ENCODE results near the gene ZNF862. TPM values are rescaled to one million over a fixed set of nuclear protein-coding genes. Genes with fewer than 3 reads are reported as not detected.
A peak's percentile ranks its signal among the peaks of the same experiment; 100 is the strongest.

ZNF862 gene
- total and polyA plus RNA-seq, 10 of the 15 experiments (the other 5 are each of a cell fraction or from before 2014, with no cell fraction given) = 0.49 to 7.7 (median 3.5) TPM

GRCh38 chr7:149838224-149838991 lies at the start of gene ZNF862 (continued):
- TF ChIP-seq RFX5 (IDR thresholded peaks at IDR 0.05; ENCODE audit: low read depth, low read length) (peak; percentile 88; the same call in 1 of the 2 replicates), NFYB (IDR thresholded peaks at IDR 0.05; ENCODE audit: insufficient read depth, low read depth, low read length) (peak; percentile 4; the same call in 1 of the 2 replicates), PAX5 (IDR thresholded peaks at IDR 0.05; ENCODE audit: borderline replicate concordance, low read depth, low read length) (peak; percentile 93), MTA2 (IDR thresholded peaks at IDR 0.05; ENCODE audit: low read depth) (no peak), EZH2 (IDR thresholded peaks at IDR 0.05; ENCODE audit: borderline replicate concordance, control insufficient read depth, low read depth, low read length) (no peak), CHD4 (IDR thresholded peaks at IDR 0.05) (no peak), ZNF207 (IDR thresholded peaks at IDR 0.05; ENCODE audit: borderline replicate concordance) (peak; percentile 73; the same call in 1 of the 2 replicates), RAD21 (IDR thresholded peaks at IDR 0.05; ENCODE audit: insufficient read depth, low read depth, low read length) (no peak), REST (IDR thresholded peaks at IDR 0.05; ENCODE audit: low read depth, low read length) (no peak), MEF2A (IDR thresholded peaks at IDR 0.05; ENCODE audit: insufficient read depth, low read depth, low read length) (no peak), RUNX3 (IDR thresholded peaks at IDR 0.05; ENCODE audit: low read length) (no peak), CHD2 (IDR thresholded peaks at IDR 0.05; ENCODE audit: borderline replicate concordance, low read depth, low read length) (peak; percentile 80), TCF3 (IDR thresholded peaks at IDR 0.05; ENCODE audit: borderline replicate concordance, insufficient read depth, low read depth, low read length) (0 out of 2 replicates have a peak, but pooled peaks have one; percentile 36), SMARCA5 (IDR thresholded peaks at IDR 0.05) (no peak), NFYA (IDR thresholded peaks at IDR 0.05; ENCODE audit: borderline replicate concordance, low read depth, low read length) (no peak), LARP7 (IDR thresholded peaks at IDR 0.05) (peak; percentile 96), ZNF384 (IDR thresholded peaks at IDR 0.05; ENCODE audit: borderline replicate concordance, low read depth, low read length) (no peak), SREBF2 (IDR thresholded peaks at IDR 0.05; ENCODE audit: low read length) (no peak), NKRF (conservative IDR thresholded peaks at IDR 0.05) (peak; percentile 48; the same call in 1 of the 2 replicates), NR2C2 (IDR thresholded peaks at IDR 0.05; ENCODE audit: borderline replicate concordance, control insufficient read depth, insufficient read length, low read depth) (no peak), SRF (IDR thresholded peaks at IDR 0.05; ENCODE audit: low read depth in 2 of 2, low read length in 2 of 2) (0 out of 4 replicates have a peak, but pooled peaks of 1 of the 2 experiments have one; percentile 27), CBX3 (IDR thresholded peaks at IDR 0.05; ENCODE audit: borderline replicate concordance, low read depth) (no peak), EED (IDR thresholded peaks at IDR 0.05; ENCODE audit: low read depth) (no peak), MTA3 (IDR thresholded peaks at IDR 0.05; ENCODE audit: borderline replicate concordance, low read length) (no peak), DPF2 (IDR thresholded peaks at IDR 0.05) (peak; percentile 61)

All from GM12878 (cell line).